ENCODE results near the gene OGFRL1.

- TF ChIP-seq, protein P1, sequence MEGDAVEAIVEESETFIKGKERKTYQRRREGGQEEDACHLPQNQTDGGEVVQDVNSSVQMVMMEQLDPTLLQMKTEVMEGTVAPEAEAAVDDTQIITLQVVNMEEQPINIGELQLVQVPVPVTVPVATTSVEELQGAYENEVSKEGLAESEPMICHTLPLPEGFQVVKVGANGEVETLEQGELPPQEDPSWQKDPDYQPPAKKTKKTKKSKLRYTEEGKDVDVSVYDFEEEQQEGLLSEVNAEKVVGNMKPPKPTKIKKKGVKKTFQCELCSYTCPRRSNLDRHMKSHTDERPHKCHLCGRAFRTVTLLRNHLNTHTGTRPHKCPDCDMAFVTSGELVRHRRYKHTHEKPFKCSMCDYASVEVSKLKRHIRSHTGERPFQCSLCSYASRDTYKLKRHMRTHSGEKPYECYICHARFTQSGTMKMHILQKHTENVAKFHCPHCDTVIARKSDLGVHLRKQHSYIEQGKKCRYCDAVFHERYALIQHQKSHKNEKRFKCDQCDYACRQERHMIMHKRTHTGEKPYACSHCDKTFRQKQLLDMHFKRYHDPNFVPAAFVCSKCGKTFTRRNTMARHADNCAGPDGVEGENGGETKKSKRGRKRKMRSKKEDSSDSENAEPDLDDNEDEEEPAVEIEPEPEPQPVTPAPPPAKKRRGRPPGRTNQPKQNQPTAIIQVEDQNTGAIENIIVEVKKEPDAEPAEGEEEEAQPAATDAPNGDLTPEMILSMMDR (IDR thresholded peaks at IDR 0.05) = no peak
- no peak for TF ChIP-seq ZFX (IDR thresholded peaks at IDR 0.05; ENCODE audit: borderline replicate concordance)
These were observed 7.9 kb upstream of the OGFRL1 start for GRCh38 chr6:71280701-71281100.

Measured in 22Rv1 (cell line).